ENCODE measurements around the gene C7. TPM values are rescaled to one million over a fixed set of nuclear protein-coding genes. Genes with fewer than 3 reads are reported as not detected.

The C7 gene
- total RNA-seq, 2 donors from 2014 or later = 14.7 to 23.3 TPM

DNA sequence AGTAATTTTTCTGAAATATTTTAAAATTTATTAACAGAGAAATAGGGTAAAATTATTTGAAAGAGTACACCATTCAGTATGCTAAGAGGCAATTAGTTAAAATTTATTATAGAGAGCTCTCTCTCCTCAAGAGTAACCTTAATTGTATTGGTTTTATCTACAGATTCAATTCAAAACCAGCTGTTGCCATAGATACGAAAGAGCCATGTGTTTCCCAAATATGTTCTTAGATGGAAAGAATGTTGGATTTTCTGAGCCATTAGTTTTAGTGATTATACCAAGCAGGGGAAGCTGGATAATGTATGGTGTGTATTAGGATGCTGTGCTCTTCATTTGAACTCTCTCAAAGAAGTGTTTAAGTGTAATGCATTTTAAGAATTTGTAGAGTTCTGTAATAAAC is 27.8 kb downstream of the C7 start:
- no peaks in the 10 kb centered on the region for H3K9me3 ChIP-seq
- intact Hi-C loops (cut with DNase I) = no loop called here
- TF ChIP-seq, protein P1, sequence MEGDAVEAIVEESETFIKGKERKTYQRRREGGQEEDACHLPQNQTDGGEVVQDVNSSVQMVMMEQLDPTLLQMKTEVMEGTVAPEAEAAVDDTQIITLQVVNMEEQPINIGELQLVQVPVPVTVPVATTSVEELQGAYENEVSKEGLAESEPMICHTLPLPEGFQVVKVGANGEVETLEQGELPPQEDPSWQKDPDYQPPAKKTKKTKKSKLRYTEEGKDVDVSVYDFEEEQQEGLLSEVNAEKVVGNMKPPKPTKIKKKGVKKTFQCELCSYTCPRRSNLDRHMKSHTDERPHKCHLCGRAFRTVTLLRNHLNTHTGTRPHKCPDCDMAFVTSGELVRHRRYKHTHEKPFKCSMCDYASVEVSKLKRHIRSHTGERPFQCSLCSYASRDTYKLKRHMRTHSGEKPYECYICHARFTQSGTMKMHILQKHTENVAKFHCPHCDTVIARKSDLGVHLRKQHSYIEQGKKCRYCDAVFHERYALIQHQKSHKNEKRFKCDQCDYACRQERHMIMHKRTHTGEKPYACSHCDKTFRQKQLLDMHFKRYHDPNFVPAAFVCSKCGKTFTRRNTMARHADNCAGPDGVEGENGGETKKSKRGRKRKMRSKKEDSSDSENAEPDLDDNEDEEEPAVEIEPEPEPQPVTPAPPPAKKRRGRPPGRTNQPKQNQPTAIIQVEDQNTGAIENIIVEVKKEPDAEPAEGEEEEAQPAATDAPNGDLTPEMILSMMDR (IDR thresholded peaks at IDR 0.05) = no peak
- no peak overlapping the region for H3K9ac ChIP-seq (ENCODE audit: low read depth in 2 of 2, low read length in 2 of 2)
- no peak for DNase-seq
- no peaks in the 10 kb centered on the region for H3K36me3 ChIP-seq
- H3K4me1 ChIP-seq = no peaks in the 10 kb centered on the region
- no peak overlapping the region for H3K27ac ChIP-seq
- H3K4me3 ChIP-seq = no peak overlapping the region
- no peaks in the 10 kb centered on the region for H3K27me3 ChIP-seq

GRCh38 chr5:40939753-40940152 is 30.5 kb downstream of the C7 start:
- Histone ChIP-seq H3K9ac (ENCODE audit: low read depth in 2 of 2, low read length in 2 of 2) (no peak overlapping the region), H3K4me3 (no peak overlapping the region), H3K27ac (no peak overlapping the region), H3K9me3 (no peaks in the 10 kb centered on the region), H3K27me3 (no peaks in the 10 kb centered on the region), H3K36me3 (no peaks in the 10 kb centered on the region), H3K4me1 (no peaks in the 10 kb centered on the region)
- TF ChIP-seq, protein P1 (IDR thresholded peaks at IDR 0.05) = no peak
- intact Hi-C loops (cut with DNase I) = no loop called here
- no peak for DNase-seq

DNA sequence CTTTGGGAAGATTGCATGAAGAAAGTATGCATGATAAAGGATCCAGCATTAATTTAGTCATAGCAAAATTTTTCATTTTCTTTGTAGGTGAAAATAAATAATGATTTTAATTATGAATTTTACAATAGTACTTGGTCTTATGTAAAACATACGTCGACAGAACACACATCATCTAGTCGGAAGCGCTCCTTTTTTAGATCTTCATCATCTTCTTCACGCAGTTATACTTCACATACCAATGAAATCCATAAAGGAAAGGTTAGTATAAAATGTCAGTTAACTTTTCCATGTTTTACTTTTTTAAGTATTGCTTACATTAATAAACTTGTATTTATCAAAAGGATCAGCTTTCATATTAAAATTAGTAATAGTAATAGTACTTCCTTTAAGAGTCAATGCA is 35.8 kb downstream of the C7 start:
- TF ChIP-seq, protein P1 (IDR thresholded peaks at IDR 0.05) = no peak
- intact Hi-C loops (cut with DNase I) = no loop called here
- H3K9ac ChIP-seq (ENCODE audit: low read depth in 2 of 2, low read length in 2 of 2) = no peak overlapping the region

DNA sequence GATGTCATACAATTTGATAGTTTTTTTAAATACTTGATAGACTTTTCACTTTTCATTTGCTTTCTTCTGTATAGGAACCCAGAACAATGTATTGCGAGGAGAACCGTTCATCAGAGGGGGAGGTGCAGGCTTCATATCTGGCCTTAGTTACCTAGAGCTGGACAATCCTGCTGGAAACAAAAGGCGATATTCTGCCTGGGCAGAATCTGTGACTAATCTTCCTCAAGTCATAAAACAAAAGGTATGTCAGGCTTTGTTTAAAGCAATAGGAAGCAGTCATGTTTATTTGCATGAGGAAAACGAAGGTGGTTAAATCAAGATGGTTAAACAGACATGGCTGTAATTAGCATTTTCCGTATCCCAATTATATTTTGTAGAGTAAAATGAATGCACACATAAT is 46.0 kb downstream of the C7 start:
- DNase-seq = no peak
- H3K27ac ChIP-seq = no peak overlapping the region
- intact Hi-C loops (cut with DNase I) = no loop called here
- H3K9me3 ChIP-seq = no peaks in the 10 kb centered on the region
- H3K36me3 ChIP-seq = no peaks in the 10 kb centered on the region
- no peak overlapping the region for H3K4me3 ChIP-seq
- TF ChIP-seq, protein P1 (IDR thresholded peaks at IDR 0.05) = no peak
- no peaks in the 10 kb centered on the region for H3K27me3 ChIP-seq
- no peak overlapping the region for H3K9ac ChIP-seq (ENCODE audit: low read depth in 2 of 2, low read length in 2 of 2)
- no peaks in the 10 kb centered on the region for H3K4me1 ChIP-seq

More for the DNA sequence above, 35.8 kb downstream of the C7 start:
- Histone ChIP-seq H3K4me3 (no peak overlapping the region), H3K4me1 (no peaks in the 10 kb centered on the region), H3K27ac (no peak overlapping the region), H3K27me3 (no peaks in the 10 kb centered on the region), H3K9me3 (no peaks in the 10 kb centered on the region), H3K36me3 (no peaks in the 10 kb centered on the region)
- no peak for DNase-seq

- no peaks in the 10 kb centered on the region for H3K9me3 ChIP-seq
- H3K27ac ChIP-seq = no peak overlapping the region
- intact Hi-C loops (cut with DNase I) = no loop called here
- no peak overlapping the region for H3K9ac ChIP-seq (ENCODE audit: low read depth in 2 of 2, low read length in 2 of 2)
- no peaks in the 10 kb centered on the region for H3K36me3 ChIP-seq
- H3K4me3 ChIP-seq = no peak overlapping the region
- H3K27me3 ChIP-seq = no peaks in the 10 kb centered on the region
- H3K4me1 ChIP-seq = no peaks in the 10 kb centered on the region
- no peak for DNase-seq
- TF ChIP-seq, protein P1 (IDR thresholded peaks at IDR 0.05) = no peak
These were observed 47.8 kb downstream of the C7 start for GRCh38 chr5:40957048-40957447.

- Histone ChIP-seq H3K4me3 (no peak overlapping the region), H3K27me3 (no peaks in the 10 kb centered on the region), H3K4me1 (no peaks in the 10 kb centered on the region), H3K9ac (ENCODE audit: low read depth in 2 of 2, low read length in 2 of 2) (no peak overlapping the region), H3K27ac (no peak overlapping the region), H3K36me3 (no peaks in the 10 kb centered on the region), H3K9me3 (no peaks in the 10 kb centered on the region)
- intact Hi-C loops (cut with DNase I) = no loop called here
- TF ChIP-seq, protein P1 (IDR thresholded peaks at IDR 0.05) = no peak
- no peak for DNase-seq
These were observed 49.5 kb downstream of the C7 start for GRCh38 chr5:40958811-40959210.

All from colonic mucosa (tissue), 4 donors.